NCI-H524 treated with DMSO at 0.1 percent for 48 hours (cell line): ENCODE data around the gene PTPRE.

Source experiments
- DNase-seq: peaks from one replicate; lab custom pipeline; 2025; lab: John Stamatoyannopoulos, UW

The PTPRE gene

GRCh38 chr10:128060341-128061250 lies 153.7 kb downstream of the PTPRE start:
- no peak for DNase-seq

DNA sequence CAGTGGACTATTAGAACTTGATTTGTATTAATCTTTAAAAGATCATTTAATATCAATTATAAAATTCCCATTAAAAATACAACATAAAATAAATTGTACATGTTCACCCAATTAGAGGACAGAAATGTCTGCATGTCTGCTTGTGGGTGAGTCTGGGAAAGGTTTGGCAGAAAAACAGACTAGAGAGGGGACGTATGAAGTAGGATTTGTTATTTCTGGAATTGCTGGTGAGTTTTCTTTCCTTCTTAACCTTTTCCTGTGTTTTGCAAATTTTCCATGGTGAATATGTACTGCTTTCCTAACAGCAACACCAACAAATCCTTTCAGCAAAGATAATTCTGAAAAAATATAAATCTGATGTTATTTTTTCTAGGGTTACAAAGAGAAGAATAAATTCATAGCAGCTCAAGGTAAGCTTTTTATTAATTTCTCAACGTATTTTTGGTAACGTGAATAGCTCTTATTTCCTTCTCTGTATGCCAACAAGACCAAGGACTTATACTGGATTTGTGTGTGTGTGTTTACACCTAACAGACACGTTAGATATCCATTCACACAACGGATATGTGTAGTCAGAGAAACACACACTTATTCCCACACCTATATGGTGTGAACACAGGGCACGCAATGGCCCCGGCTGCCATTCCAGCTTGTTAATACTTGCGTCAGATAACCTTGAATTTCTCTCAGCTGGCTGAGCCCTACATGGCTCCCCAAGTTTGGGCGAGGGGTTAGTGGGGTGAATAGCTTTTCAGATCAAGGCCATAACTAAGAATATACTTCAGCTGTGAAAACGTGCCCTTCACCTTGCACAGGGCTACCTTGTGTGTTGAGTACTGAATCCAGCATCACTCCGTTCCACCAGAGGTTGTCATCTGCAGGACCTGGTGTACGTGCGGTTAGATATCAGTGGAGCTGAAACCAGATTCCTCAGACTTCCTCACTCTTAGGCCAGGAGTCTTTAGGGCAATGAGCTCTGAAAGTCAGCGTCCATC lies 154.7 kb downstream of the PTPRE start:
- DNase-seq = no peak

GRCh38 chr10:128062331-128062880 lies 155.5 kb downstream of the PTPRE start:
- no peak for DNase-seq

DNA sequence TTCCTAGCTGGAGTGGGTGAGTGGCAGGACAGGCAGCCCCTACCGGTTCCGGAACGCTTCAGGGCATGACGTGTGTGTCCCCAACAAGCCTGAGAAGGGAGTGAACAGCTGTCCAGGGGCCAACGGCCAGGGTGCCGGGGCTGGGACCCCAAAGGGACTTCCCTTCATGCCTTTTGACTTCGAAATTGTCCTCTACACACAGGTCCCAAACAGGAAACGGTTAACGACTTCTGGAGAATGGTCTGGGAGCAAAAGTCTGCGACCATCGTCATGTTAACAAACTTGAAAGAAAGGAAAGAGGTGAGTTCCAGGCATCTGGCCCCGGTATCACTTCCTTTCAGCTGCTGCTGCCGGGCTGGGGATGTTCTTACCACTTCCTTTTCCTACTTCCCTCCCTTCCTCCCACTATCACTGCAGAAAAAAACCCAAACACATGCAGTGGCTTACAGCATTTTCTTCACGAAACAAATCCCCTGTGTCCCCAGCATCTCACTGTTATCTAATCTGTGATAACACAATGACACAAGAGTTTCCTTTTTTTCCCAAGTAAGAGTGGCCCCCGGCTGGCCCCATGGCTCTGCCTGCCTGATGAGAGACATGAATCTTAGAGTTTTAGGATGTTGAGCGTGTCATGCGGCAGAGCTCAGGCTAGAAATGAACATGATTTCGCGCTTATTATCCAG lies 156.1 kb downstream of the PTPRE start:
- DNase-seq = no peak

- DNase-seq = no peak
Observed at GRCh38 chr10:128063736-128064107, 156.8 kb downstream of the PTPRE start.

- no peak for DNase-seq
Observed at GRCh38 chr10:128064108-128064969, 157.4 kb downstream of the PTPRE start.

GRCh38 chr10:128064970-128065580 lies 158.2 kb downstream of the PTPRE start:
- DNase-seq = no peak

GRCh38 chr10:128065881-128066534 lies 159.1 kb downstream of the PTPRE start:
- DNase-seq = no peak

DNA sequence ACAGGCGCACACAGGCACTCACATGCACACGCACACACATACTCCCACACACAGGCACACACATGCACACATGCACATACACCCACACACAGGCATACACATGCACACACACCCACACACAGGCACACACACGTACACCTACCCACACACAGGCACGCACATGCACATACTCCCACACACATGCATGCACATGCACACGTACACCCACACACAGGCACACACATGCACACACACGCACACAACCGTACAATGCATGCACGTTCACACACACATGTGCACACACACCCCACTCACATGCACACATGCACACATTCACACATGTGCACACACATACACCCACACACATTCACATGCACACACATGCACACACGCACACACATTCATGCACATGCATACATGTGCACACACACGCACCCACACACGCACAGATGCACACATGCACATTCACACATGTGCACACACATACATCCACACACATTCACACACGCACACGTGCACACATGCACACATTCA lies 160.0 kb downstream of the PTPRE start:
- DNase-seq = no peak

- DNase-seq = no peak
Observed at GRCh38 chr10:128067691-128068397, 160.9 kb downstream of the PTPRE start.

- no peak for DNase-seq
Observed at GRCh38 chr10:128068398-128069285, 161.7 kb downstream of the PTPRE start.

DNA sequence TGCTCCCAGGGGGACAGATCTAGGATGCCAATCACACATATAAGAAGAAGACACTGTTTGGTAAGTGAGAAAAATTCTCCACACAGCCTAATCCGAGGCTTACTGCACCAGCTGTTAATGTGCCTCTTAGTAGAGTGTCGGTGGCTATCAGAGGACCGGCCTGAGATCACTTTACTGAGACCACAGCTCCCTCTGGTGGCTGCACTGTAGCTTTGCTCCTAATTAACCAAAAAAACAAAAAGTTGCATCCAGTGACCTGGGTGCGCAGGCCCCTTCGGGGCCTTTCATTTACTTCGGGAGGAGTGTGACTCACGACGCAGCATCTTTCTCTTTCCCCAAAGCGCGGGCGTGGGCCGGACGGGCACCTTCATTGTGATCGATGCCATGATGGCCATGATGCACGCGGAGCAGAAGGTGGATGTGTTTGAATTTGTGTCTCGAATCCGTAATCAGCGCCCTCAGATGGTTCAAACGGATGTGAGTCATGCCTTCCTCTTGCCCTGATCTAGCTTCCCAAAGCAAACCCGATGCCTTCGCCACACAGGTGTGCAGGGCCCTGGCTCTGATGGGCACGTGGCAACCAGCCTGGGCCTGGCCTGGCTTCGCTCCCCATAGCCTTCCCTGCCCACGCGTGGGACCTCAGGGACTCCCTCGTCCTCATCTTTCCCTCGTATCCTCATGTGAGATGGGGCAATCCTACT lies 162.6 kb downstream of the PTPRE start:
- peak; percentile 56 for DNase-seq

DNA sequence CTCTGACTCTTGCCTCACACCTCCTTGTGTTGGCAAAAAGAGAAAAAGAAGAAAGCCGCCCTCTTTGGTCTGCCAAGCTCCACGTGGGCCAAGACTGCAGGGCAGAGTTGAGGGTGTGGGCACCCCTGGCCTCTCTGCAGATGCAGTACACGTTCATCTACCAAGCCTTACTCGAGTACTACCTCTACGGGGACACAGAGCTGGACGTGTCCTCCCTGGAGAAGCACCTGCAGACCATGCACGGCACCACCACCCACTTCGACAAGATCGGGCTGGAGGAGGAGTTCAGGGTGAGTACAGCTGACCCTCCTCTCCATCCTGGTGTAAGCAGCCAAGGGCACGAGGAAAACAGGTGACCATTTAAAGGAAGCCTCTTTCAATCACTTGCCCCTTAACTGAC lies 163.3 kb downstream of the PTPRE start:
- no peak for DNase-seq

DNA sequence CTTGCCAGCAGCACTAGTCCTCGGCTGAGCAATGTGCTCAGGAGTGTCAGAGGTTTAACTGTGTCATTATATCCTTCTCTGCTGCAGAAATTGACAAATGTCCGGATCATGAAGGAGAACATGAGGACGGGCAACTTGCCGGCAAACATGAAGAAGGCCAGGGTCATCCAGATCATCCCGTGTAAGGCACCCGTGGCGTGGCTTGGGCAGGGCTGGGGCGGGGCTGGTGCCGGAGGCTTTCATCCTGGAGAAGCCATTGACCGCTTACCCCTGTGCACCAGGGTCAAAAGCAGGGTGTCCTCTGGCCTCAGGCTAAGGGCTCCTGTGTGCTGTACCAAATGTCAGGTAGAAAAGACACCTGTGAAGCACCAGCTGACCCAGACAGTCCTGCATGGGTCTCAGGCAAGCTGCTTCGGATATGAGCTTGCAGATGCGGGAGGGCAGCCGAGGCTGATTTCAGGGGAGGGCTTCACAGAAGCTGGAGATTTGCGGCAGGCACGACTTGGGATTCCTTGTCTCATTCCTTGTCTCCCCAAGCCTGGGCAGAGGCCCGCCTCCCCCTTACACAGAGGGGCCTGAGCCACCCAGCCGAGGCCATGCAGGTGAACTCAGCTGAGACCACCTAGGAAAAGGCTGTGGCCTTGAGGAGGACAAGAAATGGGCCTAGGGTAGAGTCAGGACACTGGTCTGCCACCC lies 164.0 kb downstream of the PTPRE start:
- DNase-seq = no peak

- DNase-seq = no peak
Observed at GRCh38 chr10:128071417-128071782, 164.5 kb downstream of the PTPRE start.

GRCh38 chr10:128072046-128072445 lies 165.1 kb downstream of the PTPRE start:
- no peak for DNase-seq
